Hematopoietic multipotent progenitor cell treated with erythropoietin and hydrocortisone succinate and interleukin-3 and kit ligand, for 4 days (in vitro differentiated cells): ENCODE data around the gene DAD1.

Source experiments
- DNase-seq: peaks from one replicate; pipeline ENCODE4 v3.0.0-alpha.2; 2015

DAD1 gene

GRCh38 chr14:22534547-22534946 is 54.5 kb downstream of the DAD1 start:
- no peak for DNase-seq

GRCh38 chr14:22533739-22534359 is 55.2 kb downstream of the DAD1 start:
- DNase-seq: no peak

- DNase-seq: no peak
Measured at GRCh38 chr14:22533057-22533704, 55.8 kb downstream of the DAD1 start.

GRCh38 chr14:22532345-22533056 is 56.5 kb downstream of the DAD1 start:
- DNase-seq: no peak

- no peak for DNase-seq
Measured at GRCh38 chr14:22531451-22532344, 57.3 kb downstream of the DAD1 start.

GRCh38 chr14:22530127-22530526 is 58.9 kb downstream of the DAD1 start:
- no peak for DNase-seq

- no peak for DNase-seq
Measured at GRCh38 chr14:22526744-22527143, 62.3 kb downstream of the DAD1 start.

DNA sequence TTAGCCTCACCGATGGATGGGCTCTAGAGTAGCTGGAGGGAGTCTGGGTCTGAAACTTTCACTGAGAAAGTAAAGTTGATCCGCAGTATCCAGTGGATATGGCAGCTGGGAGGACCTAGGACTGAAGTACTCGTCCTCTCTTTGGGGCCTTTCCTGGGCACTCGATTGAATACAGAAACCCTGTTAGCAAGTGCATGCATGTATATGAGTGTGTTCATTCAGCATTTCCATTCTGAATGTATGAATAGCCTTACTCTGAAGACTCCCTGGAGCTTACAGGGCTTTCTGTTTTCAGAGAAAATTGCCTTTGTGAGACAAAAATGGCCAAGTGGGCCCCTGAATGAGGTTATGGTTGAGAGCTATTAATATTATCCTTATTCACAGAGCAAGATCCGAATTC is 62.8 kb downstream of the DAD1 start:
- no peak for DNase-seq

DNA sequence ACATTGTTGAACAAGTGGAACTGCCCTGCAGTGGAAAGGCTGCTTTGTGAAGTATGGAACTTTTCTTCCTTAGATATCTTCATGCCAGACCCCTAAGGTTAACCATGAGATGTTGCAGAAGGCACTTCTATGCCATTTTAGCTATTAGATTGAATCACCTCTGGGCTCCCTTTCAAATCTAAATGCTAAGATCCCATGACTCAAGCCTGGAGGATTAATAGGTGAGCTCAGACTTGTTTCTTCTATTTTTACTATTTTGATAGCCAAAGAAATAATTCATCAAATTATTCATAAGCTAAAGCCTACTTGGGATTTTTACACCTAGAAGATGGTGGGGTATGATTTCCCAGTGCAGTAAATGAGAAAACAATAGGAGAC is 64.3 kb downstream of the DAD1 start:
- no peak for DNase-seq

DNA sequence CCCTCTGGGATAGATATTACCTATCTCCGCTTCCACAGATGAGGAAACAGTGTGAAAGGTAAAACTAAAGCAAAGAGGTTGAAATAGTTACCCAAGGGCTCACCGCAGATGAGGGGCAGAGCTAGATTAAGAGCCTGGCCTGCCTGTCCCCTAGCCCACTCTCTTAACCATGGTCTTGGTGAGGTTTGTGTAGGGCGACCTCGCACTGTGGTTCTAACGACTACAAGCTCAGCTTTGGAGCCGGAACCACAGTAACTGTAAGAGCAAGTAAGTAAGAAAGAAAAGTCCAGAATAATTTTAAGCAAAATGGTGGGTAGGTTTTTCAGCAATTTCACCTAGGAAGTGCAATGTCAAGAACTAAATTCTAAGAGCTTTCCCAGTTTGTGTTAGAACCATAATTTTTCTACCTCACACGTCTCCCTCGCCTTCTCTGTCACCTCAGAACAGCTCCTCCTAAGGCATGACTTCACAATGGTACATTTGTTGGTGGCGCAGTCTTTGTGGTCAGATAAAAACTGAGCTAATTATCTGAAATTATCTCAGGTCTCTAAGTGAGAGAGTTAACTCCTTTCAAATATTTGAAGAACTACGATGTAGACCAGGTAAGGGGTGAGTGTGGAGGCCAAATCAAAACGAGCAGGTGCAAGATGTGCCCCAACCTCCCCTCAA is 64.8 kb downstream of the DAD1 start:
- DNase-seq: no peak

GRCh38 chr14:22523283-22523682 is 65.7 kb downstream of the DAD1 start:
- DNase-seq: no peak

DNA sequence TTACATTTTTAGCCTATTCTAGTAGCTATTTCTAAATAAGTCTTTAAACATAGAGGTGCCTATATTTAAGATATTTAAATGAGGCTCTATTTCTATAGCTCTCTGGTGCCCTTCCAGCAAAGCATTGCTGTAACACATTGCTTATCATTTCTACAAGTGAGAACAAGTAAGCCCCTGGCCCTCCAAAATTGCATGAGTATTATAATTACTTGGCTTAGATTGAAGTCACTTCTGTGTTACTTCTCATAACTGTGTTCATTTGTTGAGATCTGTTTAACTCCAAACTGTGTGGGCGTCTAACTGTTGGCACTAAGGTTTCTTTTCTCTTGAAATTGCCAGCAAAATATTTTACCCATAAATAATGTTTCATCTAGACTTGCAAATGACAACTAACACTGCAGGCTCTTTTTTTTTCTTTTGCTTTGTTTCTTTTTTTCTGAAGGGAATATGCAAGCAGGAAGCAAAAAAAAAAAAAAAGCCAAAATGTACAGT is 66.5 kb downstream of the DAD1 start:
- DNase-seq: no peak

- DNase-seq: no peak
Measured at GRCh38 chr14:22521449-22522239, 67.4 kb downstream of the DAD1 start.

DNA sequence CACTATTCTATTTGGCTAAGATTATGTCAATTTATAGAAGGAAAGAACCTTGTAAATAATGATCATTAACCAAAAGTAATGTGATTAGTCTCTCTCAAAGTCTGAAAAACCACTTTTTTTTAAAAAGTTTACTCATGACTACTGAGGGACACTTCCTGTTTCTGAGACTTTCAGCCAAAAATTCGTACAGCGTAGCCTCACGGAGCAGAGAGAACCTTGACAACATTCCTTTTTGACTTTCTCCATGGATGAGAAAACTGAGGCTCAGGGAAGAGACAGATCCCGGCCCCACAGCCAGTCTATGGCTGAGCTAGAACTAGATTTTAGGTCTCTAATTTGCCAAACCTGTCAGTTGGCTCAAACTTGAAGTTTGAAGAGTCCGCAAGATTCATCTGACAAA is 68.2 kb downstream of the DAD1 start:
- no peak for DNase-seq

- peak; percentile 17 for DNase-seq
Measured at GRCh38 chr14:22519877-22520685, 68.9 kb downstream of the DAD1 start.

- no peak for DNase-seq
Measured at GRCh38 chr14:22518073-22518472, 71.0 kb downstream of the DAD1 start.

GRCh38 chr14:22517117-22517720 is 71.8 kb downstream of the DAD1 start:
- DNase-seq: no peak

- no peak for DNase-seq
Measured at GRCh38 chr14:22515929-22516328, 73.1 kb downstream of the DAD1 start.
